ENCODE measurements around the gene NR3C1.
A peak's percentile ranks its signal among the peaks of the same experiment; 100 is the strongest.

The NR3C1 gene

GRCh38 chr5:143403593-143404415 lies at the start of gene NR3C1:
NR3C1 (minus strand) TSS chr5:143403686; CDS start chr5:143400839, 2,847 bp downstream.
- DNase-seq = peak; percentile 87

GRCh38 chr5:143449772-143450171 lies 46.3 kb upstream of the NR3C1 start:
- peak; percentile 36 for DNase-seq

GRCh38 chr5:143448518-143448917 lies 45.0 kb upstream of the NR3C1 start:
- no peak for DNase-seq

- no peak for DNase-seq
These were observed 44.5 kb upstream of the NR3C1 start for GRCh38 chr5:143447983-143448382.

GRCh38 chr5:143446535-143447226 lies 43.2 kb upstream of the NR3C1 start:
- DNase-seq = no peak

GRCh38 chr5:143445776-143446175 lies 42.3 kb upstream of the NR3C1 start:
- DNase-seq = peak; percentile 42

GRCh38 chr5:143443330-143443729 lies 39.8 kb upstream of the NR3C1 start:
- DNase-seq = no peak

- peak; percentile 46 for DNase-seq
These were observed 38.9 kb upstream of the NR3C1 start for GRCh38 chr5:143442385-143442784.

GRCh38 chr5:143440448-143441115 lies 37.1 kb upstream of the NR3C1 start:
- DNase-seq = no peak

- DNase-seq = no peak
These were observed 34.3 kb upstream of the NR3C1 start for GRCh38 chr5:143437666-143438273.

GRCh38 chr5:143436871-143437270 lies 33.4 kb upstream of the NR3C1 start:
- no peak for DNase-seq

GRCh38 chr5:143435210-143435657 lies 31.7 kb upstream of the NR3C1 start:
- no peak for DNase-seq

GRCh38 chr5:143434261-143435209 lies 31.0 kb upstream of the NR3C1 start:
- no peak for DNase-seq

GRCh38 chr5:143433670-143434069 lies 30.2 kb upstream of the NR3C1 start:
- DNase-seq = no peak

GRCh38 chr5:143432658-143433239 lies 29.3 kb upstream of the NR3C1 start:
- no peak for DNase-seq

GRCh38 chr5:143431789-143432188 lies 28.3 kb upstream of the NR3C1 start:
- no peak for DNase-seq

- DNase-seq = no peak
These were observed 25.4 kb upstream of the NR3C1 start for GRCh38 chr5:143428738-143429420.

- no peak for DNase-seq
These were observed 24.7 kb upstream of the NR3C1 start for GRCh38 chr5:143428155-143428554.

GRCh38 chr5:143427122-143427735 lies 23.7 kb upstream of the NR3C1 start:
- no peak for DNase-seq

GRCh38 chr5:143426437-143426991 lies 23.0 kb upstream of the NR3C1 start:
- DNase-seq = no peak
